Pulmonary artery endothelial cell (primary cell): ENCODE data around the gene C2CD4C. TPM values are rescaled to one million over a fixed set of nuclear protein-coding genes. Genes with fewer than 3 reads are reported as not detected.
"Not testable (repeated sequence)": the region's sequence is repeated elsewhere in the genome, so short reads cannot be mapped to it uniquely, and the experiment has no call there.

ENCODE experiments used
- DNase-seq: peaks from one replicate; pipeline ENCODE4 v3.0.0-alpha.2; 2011; ENCODE audit warnings: low read depth, low spot score
- total RNA-seq: library from RNA; depleted of rRNA; stranded (reverse); fragments of >200 nt; gene quantifications from 2 replicates; pipeline ENCODE4 v1.2.3, GENCODE V29; 2014

Gene C2CD4C
- total RNA-seq, 1 donor from 2014 or later = 0.20 TPM

DNA sequence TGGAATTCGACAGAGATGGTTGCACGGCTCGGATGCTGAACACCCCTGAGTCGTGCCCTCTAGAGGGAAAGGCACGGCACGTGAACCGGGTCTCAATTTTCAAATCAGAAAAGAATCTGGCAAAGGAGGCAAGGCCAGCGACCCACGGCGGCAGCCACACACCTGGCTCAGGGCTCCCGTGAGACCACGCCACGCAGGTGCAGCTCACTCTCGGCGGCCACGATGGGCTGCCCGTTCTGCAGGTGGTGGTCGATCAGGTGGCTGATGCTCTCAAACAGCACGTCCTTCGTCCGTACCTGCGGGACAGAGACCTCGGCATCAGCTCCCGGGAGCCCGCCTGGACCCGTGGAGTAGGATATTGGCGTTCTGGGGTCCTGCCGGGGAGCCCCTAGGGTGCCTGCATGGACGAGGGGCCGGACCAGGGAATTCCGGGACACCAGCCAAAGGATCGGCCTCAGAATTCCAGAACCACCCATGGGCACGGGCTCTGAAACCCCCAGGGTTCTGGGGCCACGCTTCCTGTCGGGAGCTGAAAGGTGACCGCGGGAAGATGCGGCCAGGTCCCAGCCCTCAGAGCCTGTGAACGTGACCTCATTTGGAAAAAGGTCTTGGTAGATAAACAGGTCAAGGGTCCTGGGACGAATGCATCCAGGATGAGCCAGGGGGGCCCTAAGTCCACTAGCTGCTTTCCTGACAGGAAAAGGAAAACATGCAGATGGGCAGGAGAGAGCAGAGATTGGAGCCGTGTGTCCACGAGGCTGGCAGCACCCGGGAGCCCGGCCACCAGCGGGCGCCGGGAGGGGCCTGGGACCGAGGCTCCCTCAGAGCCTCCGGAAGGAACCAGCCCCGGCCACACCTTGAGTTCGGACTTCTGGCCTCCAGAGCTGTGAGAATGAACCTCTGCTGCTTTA lies 10.1 kb upstream of the C2CD4C start:
- DNase-seq = no peak

DNA sequence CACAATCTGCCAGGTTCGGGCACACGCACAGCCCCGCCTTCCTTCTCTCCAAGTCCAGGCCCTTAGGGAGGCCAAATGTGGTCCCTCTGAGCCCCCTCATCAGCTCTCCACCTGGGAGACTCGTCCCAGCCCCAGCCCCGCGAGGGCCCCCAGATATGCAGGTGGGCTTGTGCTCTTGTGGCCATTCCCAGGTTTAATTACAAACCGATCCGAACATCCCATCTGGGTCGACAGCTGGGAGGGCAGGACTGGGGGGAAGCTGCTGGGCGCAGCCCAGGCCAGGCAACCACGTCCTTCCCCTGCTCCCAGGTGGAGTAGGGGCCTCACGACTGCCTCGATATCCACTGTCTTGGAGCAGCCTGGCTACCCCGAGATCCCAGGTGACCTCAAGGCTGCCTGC lies 7.5 kb upstream of the C2CD4C start:
- no peak for DNase-seq

DNA sequence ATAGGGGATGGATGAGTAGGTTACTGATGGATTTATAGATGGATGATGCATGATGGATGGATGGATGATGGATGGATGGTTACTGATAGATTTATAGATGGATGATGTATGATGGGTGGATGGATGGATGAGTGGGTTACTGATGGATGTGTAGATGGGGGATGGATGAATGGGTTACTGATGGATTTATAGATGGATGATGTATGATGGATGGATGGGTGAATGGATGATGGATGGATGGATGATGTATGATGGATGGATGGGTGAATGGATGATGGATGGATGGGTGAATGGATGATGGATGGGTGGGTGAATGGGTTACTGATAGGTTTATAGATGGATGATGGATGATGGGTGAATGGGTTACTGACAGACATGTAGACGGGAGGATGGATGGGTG lies 6.3 kb upstream of the C2CD4C start:
- DNase-seq = no peak

DNA sequence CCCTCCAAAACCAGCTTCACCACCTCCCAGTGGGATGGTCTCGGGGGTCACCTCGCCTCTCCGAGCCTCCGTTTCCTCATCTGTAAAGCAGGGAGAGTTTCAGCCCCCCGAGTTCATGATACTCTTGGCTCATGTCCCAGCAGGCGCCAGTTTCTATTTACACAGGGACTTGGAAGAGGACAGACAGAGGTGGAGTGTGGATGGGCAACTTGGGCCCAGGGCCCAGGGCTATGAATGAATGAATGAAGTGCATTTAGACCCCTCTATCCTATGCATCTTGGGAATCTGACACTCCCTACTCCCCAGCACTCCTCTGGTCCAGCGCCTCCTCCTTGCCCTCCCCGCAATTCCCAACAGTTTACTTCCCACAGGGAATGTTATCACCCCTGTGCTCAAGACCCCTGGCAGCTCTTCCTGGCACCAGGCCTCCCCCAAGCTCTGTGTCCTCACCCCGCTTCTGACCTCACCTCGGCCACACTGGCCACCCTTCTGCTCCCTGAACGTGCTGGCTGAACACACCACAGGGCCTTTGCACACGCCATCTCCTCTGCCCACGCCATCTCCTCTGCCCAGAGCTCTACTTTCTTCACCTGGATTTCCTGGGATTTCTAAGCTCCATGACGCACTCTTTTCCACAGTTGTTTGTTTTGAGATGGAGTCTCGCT lies 4.9 kb upstream of the C2CD4C start:
- no peak for DNase-seq

DNA sequence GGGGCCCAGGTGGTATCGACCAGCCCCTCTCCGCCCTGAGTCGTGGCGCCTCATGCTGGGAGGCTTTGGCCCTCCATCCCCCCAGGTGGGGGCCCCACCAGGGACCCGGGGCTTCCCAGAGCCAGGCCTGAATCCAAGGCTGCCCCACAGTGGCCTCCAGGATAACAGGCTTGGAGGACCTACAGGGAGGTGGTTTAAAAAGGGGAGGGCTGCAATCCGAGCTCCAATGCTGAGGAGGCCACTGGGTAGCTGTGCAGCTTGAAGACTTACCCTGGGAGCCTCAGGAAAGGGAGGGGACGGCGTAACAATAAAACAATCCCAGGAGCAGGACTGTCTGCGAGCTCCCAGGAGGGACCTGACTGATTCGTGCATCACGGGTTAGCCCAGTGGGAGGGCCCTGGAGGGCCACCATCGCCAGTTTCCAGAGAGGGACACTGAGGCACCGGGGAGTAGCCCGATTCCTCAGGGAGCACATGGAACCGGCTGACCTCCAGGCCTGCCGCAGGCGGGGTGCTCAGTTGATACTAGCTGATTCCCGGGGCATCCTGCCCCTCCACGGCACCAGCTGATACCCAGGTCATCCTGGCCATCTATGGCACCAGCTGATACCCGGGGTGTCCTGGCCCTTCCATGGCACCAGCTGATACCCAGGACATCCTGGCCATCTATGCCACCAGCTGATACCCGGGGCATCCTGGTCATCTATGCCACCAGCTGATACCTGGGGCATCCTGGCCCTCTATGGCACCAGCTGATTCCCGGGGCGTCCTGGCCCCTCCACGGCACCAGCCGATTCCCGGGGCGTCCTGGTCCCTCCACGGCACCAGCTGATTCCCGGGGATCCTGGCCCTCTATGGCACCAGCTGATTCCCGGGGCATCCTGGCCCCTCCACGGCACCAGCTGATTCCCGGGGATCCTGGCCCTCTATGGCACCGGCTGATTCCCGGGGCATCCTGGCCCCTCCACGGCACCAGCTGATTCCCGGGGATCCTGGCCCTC lies 3.7 kb upstream of the C2CD4C start:
- no peak for DNase-seq

DNA sequence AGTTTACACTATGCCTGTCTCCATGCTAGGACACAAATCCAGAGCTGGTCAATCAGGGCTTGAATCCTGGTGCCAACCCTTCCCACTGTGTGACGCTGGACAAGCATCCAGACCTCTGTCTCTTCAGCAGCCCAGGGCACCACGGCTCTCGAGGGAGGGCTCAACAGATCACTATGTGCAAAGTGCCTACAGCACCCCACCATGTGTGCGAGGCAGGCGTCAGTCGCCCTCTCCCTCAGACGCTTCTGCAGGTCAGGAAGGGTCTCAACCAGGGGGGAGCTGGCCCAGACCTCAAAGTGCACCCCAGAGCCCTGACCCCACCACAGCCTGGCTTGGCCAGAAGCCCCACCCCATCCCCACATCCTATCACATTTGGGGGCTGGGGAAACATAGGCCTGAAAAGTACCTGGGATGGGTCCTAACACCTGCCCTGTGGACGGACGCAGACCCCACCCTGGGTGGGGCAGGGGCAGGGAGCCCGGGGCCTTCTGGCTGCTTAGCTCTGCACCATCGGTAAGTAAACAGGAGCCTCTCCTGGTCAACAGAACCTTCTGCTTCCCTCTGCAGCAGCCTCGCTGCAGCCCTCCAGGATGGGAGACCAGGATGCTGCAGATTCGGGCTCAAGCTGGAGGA lies 2.9 kb upstream of the C2CD4C start:
- no peak for DNase-seq

DNA sequence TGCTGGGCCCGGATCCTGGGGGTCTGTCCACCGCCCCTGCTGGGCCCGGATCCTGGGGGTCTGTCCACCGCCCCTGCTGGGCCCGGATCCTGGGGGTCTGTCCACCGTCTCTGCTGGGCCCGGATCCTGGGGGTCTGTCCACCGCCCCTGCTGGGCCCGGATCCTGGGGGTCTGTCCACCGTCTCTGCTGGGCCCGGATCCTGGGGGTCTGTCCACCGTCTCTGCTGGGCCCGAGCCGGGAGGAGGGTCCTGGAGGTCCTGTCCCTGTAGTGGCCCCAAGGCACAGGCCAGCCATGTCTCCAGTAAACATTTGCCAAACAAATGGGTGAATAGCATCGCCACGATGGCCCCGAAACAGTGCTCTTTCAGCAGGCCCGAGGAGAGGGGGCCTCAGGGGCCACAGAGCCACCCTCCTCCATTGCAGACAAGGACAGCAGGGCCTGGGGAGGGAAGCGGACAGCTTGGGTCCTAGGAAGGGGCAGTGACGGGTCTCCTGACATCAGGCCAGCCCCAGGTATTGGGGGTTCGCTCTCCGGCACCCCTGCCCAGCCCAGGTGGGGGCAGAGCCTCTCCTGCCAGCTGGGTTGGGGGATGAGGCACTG lies 2.3 kb upstream of the C2CD4C start:
- DNase-seq = not testable (repeated sequence)

DNA sequence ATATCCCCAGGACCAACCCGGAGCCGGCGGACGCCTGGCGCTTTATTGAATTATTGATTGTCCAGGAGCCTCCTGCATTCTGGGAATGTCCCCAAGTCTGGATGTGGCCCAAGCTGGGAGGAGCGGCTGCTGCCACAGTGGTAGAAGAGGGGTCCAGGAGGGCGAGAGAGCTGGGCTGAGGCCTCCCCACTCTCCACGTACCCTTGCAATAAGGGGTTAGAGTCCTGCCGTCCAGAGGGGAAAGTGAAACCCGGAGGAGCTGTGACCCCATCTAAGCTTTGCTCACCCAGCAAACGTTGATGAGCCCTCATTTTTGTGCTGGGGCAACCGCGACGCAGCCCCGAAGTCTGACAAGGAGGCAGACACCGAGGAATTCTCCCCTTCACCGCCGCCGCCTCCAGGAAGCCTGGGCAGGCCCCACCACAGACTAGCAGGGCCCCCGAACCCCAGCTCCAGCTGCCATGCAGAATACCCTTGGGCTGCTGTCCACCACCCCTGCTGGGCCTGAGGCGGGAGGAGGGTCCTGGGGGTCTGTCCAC lies 1.4 kb upstream of the C2CD4C start:
- DNase-seq = no peak

DNA sequence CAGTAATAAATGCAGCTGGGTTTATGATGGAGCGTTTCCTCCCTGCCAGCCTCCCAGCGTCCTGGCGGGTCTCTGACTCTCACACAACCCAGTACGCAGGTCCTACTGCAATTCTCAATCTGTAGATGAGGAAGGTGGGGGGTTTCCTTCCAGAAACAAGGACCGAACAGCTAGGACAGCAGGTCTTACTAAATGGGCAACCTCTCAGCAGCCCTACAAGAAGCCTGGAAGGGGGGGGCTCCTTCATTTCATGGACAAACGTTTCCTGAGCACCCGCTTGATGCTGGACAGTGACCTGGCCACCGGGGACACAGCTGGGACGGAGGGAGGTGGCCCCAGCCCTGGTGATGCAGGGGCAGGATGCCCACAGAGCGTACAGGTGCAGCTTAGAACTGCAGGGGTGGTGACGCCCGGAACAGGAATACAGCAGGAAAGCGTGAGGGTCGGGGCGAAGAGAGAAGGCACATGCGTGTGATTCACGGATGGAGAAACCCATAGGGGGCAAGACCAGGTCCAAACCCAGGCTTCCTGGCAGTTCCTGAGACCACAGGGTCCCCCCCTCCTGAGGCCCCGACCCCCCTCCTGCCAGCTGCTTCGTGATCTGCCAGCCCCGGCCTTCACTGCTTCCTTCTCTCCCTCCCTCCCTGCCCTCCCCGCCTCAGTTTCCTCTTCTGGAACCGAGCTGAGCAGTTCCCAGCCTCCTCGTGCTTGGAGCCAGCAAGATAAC lies 732 bp upstream of the C2CD4C start:
- no peak for DNase-seq

DNA sequence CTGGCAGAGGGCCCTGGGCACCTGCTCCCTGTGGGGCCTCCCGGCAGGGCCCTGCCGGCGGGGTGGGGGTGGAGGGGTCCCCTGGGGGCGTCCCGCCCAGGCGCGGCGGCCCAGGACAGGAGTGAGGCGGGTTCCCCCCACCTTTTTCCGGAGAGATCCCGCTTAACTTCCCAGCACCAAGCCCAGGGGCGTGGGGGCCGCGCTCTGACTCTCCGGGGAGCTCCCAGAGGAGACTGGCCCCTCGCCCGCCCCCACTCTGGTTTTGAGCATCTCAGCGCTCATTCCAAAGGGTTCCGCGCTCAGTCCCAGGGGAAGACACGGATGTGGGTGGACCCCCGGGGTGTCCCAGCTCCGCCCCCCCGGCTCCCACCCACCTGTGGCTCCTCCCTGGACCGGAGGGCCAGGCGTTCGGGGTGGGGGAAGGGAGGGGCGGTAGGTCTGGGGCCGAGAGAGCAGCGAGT lies 476 bp downstream of the C2CD4C start:
- no peak for DNase-seq

DNA sequence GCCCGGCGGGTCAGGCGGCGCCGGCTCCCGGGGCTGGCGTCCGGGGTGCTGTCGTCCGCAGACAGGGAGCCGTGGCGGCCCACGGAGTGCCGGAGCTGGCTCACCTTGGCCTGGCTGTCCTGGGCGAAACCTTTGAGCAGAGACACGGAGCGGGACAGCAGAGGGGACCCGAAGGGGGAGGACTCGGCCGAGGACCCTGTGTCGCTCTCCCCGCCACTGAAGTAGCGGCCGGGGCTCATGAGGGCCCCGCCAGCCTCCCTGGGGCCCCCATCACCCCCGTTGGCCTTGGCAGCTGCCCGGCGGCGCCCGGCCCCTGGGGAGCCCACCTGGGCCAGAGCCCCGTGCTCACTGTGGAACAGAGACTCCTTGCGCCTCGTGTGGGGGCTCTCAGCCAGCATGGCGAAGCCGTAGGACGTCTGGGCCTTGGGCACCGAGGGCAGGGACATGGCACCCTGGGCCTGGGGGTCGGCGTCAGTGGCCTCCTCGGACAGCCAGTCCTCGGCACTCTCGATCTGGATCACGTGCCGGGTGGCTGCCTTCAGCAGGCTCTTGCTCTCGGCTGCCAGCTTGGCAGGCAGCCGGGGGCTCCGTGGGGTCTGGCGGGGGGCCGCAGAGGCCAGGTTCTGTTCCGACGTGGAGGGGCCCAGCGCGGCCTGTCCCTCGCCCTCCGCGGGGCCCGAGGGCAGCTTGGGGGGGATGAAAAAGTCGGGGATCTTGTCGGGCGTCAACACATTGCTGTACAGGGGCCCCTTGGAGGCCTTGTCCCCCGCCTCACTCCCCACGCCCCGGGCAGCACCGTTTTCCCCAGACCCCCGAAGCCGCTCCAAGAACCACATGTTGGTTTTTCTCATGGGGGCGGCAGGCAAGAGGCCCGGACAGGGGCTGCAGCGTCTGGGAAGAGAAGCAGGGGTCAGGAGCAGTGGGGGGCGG lies 1.2 kb downstream of the C2CD4C start:
- no peak for DNase-seq

DNA sequence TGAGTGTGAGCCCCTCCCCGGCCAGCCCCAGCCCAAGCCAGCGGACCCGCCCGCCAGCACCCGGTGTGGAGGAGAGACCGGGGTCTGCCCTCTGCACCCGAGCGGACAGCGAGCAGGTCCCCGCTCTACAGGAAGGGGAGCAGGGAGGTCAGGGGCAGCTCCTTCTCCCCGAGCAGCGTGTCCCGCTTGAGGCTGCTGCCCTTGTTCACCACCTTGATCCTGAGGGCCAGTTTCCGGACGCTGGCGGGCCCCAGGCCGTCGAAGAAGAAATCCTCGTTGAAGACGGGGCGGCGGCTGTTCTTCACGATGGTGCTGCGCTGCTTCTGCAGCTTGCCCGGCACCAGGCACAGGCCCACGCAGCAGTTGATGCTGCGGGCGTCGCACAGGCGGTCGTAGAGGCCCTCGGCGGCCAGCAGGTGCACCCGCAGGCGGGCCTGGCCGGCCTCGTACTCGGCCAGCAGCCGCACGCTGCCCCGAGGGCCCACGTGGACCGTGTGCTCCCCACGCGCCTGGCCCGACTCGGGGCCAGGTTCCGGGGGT lies 1.9 kb downstream of the C2CD4C start:
- no peak for DNase-seq

DNA sequence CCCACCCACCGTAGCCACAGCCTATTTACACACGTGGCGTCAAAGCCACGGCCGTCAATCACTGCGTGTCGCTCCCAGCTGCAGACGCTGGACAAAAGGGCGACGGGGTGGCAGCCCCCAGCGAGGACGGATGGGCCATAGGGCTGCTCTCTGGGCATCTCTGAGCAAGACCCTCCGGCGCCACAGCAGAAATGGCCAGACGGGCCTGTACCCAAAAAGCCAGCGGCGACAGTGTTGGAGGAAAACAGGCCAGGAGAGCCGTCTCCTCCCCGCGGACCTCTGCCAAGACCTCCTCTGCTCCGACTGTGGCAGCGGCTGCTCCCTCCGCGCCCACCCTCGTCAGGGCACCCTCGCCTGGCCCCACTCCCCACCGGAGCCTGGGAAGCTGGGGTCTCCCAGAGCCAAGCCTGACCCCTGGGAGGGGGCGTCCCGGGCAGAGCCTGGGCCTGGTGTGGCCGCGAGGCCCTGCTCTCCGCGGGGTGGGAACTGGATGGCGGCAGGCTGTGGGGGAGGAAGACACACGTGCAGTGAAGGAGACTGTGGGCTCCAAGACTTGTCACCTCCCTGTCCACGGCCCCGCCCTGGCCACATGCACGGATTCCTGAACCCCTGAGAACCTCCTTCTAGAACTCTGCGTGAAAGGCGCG lies 2.7 kb downstream of the C2CD4C start:
- no peak for DNase-seq

DNA sequence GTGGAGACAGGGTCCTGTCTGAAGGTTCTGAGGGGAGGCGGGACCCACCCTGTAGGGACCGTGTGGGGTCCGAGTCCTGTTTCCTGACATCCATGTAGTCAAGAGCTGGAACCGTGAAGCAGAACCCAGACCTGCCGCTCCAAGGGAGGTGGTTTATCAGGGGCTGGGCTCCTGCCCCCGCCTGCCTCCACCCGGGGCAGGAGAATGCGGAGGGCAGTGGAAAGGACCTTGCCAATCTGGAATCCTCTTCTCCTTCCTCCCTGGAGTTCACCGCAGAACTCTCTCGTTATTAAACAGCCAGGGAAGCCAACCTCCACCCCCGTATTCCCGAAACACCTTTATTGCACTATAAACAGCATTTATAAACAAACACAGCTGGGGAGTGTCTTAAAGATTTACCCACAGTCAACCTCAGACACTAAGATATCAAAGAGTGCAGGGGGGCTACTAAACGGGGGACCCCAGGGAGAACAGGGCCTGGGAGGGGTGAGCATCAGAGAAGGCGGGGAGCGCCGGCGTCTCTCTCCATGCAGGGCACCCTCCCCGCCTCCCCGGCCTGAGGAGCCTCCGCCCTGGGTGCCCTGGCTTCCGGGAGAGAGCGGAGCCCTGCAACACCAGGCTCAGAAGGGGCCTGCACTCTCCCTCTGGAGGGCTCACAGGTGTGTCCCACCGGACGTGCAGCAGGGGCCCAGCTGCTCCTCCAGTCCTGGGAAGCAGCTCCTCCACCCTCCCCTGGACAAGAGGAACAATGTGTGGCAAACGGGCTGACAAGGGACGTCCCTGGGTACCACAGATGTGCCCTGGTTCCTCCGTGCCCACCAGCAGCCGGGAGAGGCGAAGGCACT lies 3.6 kb downstream of the C2CD4C start:
- DNase-seq = no peak

DNA sequence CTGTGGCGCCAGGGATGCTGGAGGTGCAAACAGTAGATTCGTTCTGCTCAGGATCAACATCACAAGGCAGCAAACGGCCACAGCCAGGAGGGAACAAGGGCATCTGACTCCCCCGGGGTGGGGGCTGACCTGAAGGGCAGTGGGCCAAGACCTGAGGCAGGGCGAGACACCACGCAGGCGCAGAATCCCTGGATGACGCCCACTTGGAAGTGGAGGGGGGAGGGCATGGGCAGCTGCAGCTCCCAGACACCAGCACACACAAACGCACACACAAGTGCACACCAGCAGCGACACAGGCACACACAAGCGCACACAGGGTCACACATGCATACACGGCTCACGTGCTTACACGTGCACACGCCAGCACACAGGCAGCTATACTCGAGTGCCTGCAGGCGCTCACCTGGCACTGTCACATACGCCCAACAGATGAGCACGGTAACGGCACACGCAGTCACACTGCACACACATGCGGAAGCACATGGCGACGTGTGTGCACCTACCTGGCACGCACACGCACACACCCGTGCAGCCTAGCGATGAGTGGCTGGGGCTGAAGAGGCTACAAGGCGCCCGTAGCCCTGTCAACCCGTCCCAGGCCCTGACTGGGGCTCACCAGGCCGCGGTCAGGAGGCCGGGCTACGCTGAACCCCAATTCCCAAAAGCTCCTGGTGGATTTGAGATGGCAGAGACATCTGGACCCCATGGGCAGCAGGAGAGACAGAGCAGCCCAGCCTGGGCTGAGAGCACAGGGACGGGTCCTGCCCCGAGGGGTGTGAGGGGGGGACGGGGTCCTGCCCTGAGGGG lies 5.5 kb downstream of the C2CD4C start:
- no peak for DNase-seq

DNA sequence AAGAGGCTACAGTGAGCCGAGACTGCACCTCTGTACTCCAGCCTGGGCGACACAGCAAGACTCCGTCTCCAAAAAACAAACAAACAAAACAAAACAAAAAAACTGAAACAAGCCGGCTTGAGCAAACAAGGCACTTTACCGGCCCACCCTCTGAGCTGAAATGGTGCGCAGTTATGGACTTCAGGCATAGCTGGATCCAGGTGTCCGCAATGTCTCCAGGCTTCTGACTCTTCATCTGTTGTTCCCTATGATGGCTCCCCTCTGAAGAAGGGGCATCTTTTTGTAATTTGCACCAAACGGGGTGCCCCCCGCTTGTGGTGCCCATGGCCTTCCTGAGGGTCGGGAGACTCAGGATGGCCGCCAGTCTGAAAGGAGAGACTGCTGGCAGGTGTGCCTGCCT lies 6.2 kb downstream of the C2CD4C start:
- DNase-seq = no peak
